Liver (tissue), 3 donors: Measurements from ENCODE around the gene ZNF473.
"Not testable (repeated sequence)": the region's sequence is repeated elsewhere in the genome, so short reads cannot be mapped to it uniquely, and the experiment has no call there.

Experiments
- CTCF ChIP-seq: fragments of 150-350 bp; IDR thresholded peaks from 2 replicates; pipeline ENCODE4 v1.5.1; 2017; ENCODE audit warnings: improper control_type of control experiment, low read depth, low read length; ENCODE audit not compliant: missing input control
- FOXA1 ChIP-seq: IDR thresholded peaks from 2 replicates; pipeline ENCODE4 v1.6.1; 2016; ENCODE audit warnings: antibody characterized with exemption
- JUND ChIP-seq, 2 donors: IDR thresholded peaks; 2 replicates each; pipeline ENCODE4 v1.6.1; 2016; ENCODE audit warnings: antibody characterized with exemption in 2 of 2
- MAX ChIP-seq: IDR thresholded peaks from 2 replicates; pipeline ENCODE4 v1.6.1; 2016; ENCODE audit warnings: antibody characterized with exemption
- RAD21 ChIP-seq, 2 donors: IDR thresholded peaks; 2 replicates each; pipeline ENCODE4 v1.6.1; 2016; ENCODE audit warnings: antibody characterized with exemption in 2 of 2, mild to moderate bottlenecking in 2 of 2
- REST ChIP-seq: IDR thresholded peaks from 2 replicates; pipeline ENCODE4 v1.6.1; 2016; ENCODE audit warnings: antibody characterized with exemption, mild to moderate bottlenecking
- RXRA ChIP-seq, 2 donors: IDR thresholded peaks; 2 replicates each; pipeline ENCODE4 v1.6.1; 2017 to 2018; ENCODE audit warnings: antibody characterized with exemption in 2 of 2, mild to moderate bottlenecking in 1 of 2
- SP1 ChIP-seq: IDR thresholded peaks from 2 replicates; pipeline ENCODE4 v1.6.1; 2018; ENCODE audit warnings: antibody characterized with exemption, mild to moderate bottlenecking
- YY1 ChIP-seq: IDR thresholded peaks from 2 replicates; pipeline ENCODE4 v1.6.1; 2016; ENCODE audit warnings: antibody characterized with exemption, mild to moderate bottlenecking
- donor health status: healthy.
- donor health status: healthy.

- TF ChIP-seq CTCF; FOXA1; JUND (IDR thresholded peaks at IDR 0.05); REST; RXRA (IDR thresholded peaks at IDR 0.05); SP1; YY1; MAX; RAD21 (IDR thresholded peaks at IDR 0.05): not testable (repeated sequence)
Observed at GRCh38 chr19:50091786-50092185, 66.0 kb downstream of the ZNF473 start.
